ENCODE measurements around the gene CLDND1. TPM values are rescaled to one million over a fixed set of nuclear protein-coding genes. Genes with fewer than 3 reads are reported as not detected.

The CLDND1 gene
- total and polyA plus RNA-seq, 2 donors (not counting 1 experiment from before 2014, with no cell fraction given): 69.4 to 134 TPM

GRCh38 chr3:98551754-98552153 is 29.1 kb upstream of the CLDND1 start:
- Mint-ChIP-seq H3K27ac (no peak overlapping the region), H3K27me3 (peaks cover 7% of the 10 kb centered on the region), H3K4me1 (peaks cover 34% of the 10 kb centered on the region), H3K4me3 (no peak overlapping the region), H3K9me3 (ENCODE audit: insufficient read depth) (no peaks in the 10 kb centered on the region)
- POLR2A ChIA-PET: no interaction called here
- H3K4me2 ChIP-seq (replicated peaks; ENCODE audit: low read depth, low read length, poor library complexity, severe bottlenecking): no peak overlapping the region
- H3K27me3 ChIP-seq (replicated peaks in 1 of 4; ENCODE audit: control extremely low read depth in 1 of 4, control insufficient read depth in 3 of 4, insufficient read depth in 4 of 4, low read length in 3 of 4): no peaks in the 10 kb centered on the region
- no peak overlapping the region for H2AFZ ChIP-seq (ENCODE audit: insufficient read depth, low read depth, low read length, poor library complexity, severe bottlenecking)
- peaks cover 1 to 21% of the 10 kb centered on the region in 2 donors for H3K4me1 ChIP-seq (ENCODE audit: control insufficient read depth in 2 of 2, insufficient read depth in 2 of 2, low read length in 2 of 2)
- ATAC-seq (ENCODE audit: low read depth): no peak
- no peaks in the 10 kb centered on the region for H3K36me3 ChIP-seq (replicated peaks in 1 of 2; ENCODE audit: control extremely low read depth in 1 of 2, control insufficient read depth in 1 of 2, extremely low read depth in 1 of 2, insufficient read depth in 2 of 2, low read length in 1 of 2)
- H3K79me2 ChIP-seq (ENCODE audit: control insufficient read depth, insufficient read depth, low read length): no peaks in the 10 kb centered on the region
- no peaks in the 10 kb centered on the region for H4K20me1 ChIP-seq (ENCODE audit: control insufficient read depth, insufficient read depth, low read length, poor library complexity, severe bottlenecking)
- H3K4me3 ChIP-seq (ENCODE audit: control extremely low read depth in 1 of 5, extremely low read depth in 1 of 5, insufficient read depth in 1 of 5, low read depth in 2 of 5, low read length in 4 of 5): no peak overlapping the region
- no peak overlapping the region for H3K27ac ChIP-seq (ENCODE audit: low read length in 2 of 2)
- CTCF ChIA-PET: no interaction called here
- intact Hi-C loops (cut with micrococcal nuclease): no loop called here
- peaks cover 0 to 1% (median 0%) of the 10 kb centered on the region in 3 donors for H3K9me3 ChIP-seq (ENCODE audit: control extremely low read depth in 1 of 3, control insufficient read depth in 2 of 3, insufficient read depth in 1 of 3, low read length in 2 of 3)
- WGBS (ENCODE audit: insufficient coverage): no CpG with 5 or more reads among the region's 3 CpGs
- no peak for TF ChIP-seq CTCF (IDR thresholded peaks at IDR 0.05)
- no peak for TF ChIP-seq EZH2 (IDR thresholded peaks at IDR 0.05; ENCODE audit: borderline replicate concordance, insufficient read depth, low read depth, low read length, poor library complexity, severe bottlenecking)
- no peak for DNase-seq
- no peak overlapping the region for H3K9ac ChIP-seq (ENCODE audit: low read length)

GRCh38 chr3:98551236-98551635 is 28.5 kb upstream of the CLDND1 start:
- Mint-ChIP-seq H3K4me3 (no peak overlapping the region), H3K9me3 (ENCODE audit: insufficient read depth) (no peaks in the 10 kb centered on the region), H3K4me1 (peaks cover 29% of the 10 kb centered on the region), H3K27ac (no peak overlapping the region), H3K27me3 (peaks cover 7% of the 10 kb centered on the region)
- Histone ChIP-seq H4K20me1 (ENCODE audit: control insufficient read depth, insufficient read depth, low read length, poor library complexity, severe bottlenecking) (no peaks in the 10 kb centered on the region), H3K4me3 (ENCODE audit: control extremely low read depth in 1 of 5, extremely low read depth in 1 of 5, insufficient read depth in 1 of 5, low read depth in 2 of 5, low read length in 4 of 5) (no peak overlapping the region), H3K27me3 (replicated peaks in 1 of 4; ENCODE audit: control extremely low read depth in 1 of 4, control insufficient read depth in 3 of 4, insufficient read depth in 4 of 4, low read length in 3 of 4) (no peaks in the 10 kb centered on the region), H3K36me3 (replicated peaks in 1 of 2; ENCODE audit: control extremely low read depth in 1 of 2, control insufficient read depth in 1 of 2, extremely low read depth in 1 of 2, insufficient read depth in 2 of 2, low read length in 1 of 2) (no peaks in the 10 kb centered on the region), H3K9ac (ENCODE audit: low read length) (no peak overlapping the region), H3K4me1 (ENCODE audit: control insufficient read depth in 2 of 2, insufficient read depth in 2 of 2, low read length in 2 of 2) (peaks cover under 1 to 16% of the 10 kb centered on the region in 2 donors), H3K79me2 (ENCODE audit: control insufficient read depth, insufficient read depth, low read length) (no peaks in the 10 kb centered on the region), H3K27ac (ENCODE audit: low read length in 2 of 2) (no peak overlapping the region), H3K4me2 (replicated peaks; ENCODE audit: low read depth, low read length, poor library complexity, severe bottlenecking) (no peak overlapping the region), H3K9me3 (ENCODE audit: control extremely low read depth in 1 of 3, control insufficient read depth in 2 of 3, insufficient read depth in 1 of 3, low read length in 2 of 3) (peaks cover 0 to 1% (median 0%) of the 10 kb centered on the region in 3 donors), H2AFZ (ENCODE audit: insufficient read depth, low read depth, low read length, poor library complexity, severe bottlenecking) (no peak overlapping the region)
- intact Hi-C loops (cut with micrococcal nuclease): no loop called here
- no CpG with 5 or more reads among the region's 2 CpGs for WGBS (ENCODE audit: insufficient coverage)
- ATAC-seq (ENCODE audit: low read depth): no peak
- CTCF ChIA-PET: no interaction called here
- DNase-seq: no peak
- TF ChIP-seq CTCF (IDR thresholded peaks at IDR 0.05) (no peak), EZH2 (IDR thresholded peaks at IDR 0.05; ENCODE audit: borderline replicate concordance, insufficient read depth, low read depth, low read length, poor library complexity, severe bottlenecking) (no peak)
- POLR2A ChIA-PET: no interaction called here

Measured in B cell (primary cell).